ENCODE results near the gene PCSK1N. TPM values are rescaled to one million over a fixed set of nuclear protein-coding genes. Genes with fewer than 3 reads are reported as not detected.

The PCSK1N gene
- total RNA-seq, 1 experiment from 2014 or later = 0.22 TPM

DNA sequence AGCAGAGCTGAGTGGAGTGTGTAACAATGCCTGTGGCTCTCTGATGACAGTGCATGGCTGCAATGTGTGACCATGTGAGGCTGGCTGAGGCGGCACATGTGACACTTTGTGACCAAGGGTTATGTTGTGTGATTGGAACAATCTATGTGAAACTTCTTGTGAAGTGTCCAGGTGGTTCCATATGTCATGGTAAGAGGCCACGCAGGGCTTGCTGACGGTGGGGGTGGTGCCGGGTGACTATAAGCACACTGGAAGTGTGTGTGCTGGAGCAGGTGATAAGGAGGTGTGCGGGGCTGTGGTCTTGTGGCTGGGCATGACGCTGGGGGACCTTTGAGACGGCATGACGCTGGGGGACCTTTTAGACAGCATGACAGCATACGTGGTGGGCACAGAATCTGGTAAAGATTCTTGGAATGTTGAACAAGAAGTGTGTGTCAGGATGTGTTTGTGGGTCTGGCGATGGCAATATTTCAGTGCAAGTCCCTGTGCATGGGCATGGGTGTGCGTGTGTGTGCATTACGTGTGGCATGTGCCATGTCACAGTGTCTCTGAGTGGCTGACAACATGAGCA is 41.0 kb downstream of the PCSK1N start:
- Histone ChIP-seq H3K9ac (ENCODE audit: low read length) (no peak overlapping the region), H2AFZ (ENCODE audit: low read depth, low read length, poor library complexity, severe bottlenecking) (no peak overlapping the region), H3K4me1 (ENCODE audit: control insufficient read depth in 1 of 2, insufficient read depth in 2 of 2, low read length in 2 of 2) (peaks cover 11 to 19% of the 10 kb centered on the region in 2 experiments), H3K9me3 (ENCODE audit: control insufficient read depth in 1 of 2, insufficient read depth in 1 of 2, low read depth in 1 of 2, low read length in 2 of 2) (no peaks in the 10 kb centered on the region), H3K4me3 (replicated peaks in 1 of 2; ENCODE audit: low read depth in 1 of 2, low read length in 2 of 2) (no peak overlapping the region), H3K36me3 (ENCODE audit: control insufficient read depth in 1 of 2, insufficient read depth in 2 of 2, low read length in 2 of 2) (no peaks in the 10 kb centered on the region), H3K9me2 (ENCODE audit: insufficient read depth) (no peaks in the 10 kb centered on the region), H3K79me2 (ENCODE audit: insufficient read depth, low read length) (no peaks in the 10 kb centered on the region), H4K20me1 (ENCODE audit: insufficient read depth) (no peaks in the 10 kb centered on the region), H3K4me2 (ENCODE audit: low read length) (peak overlapping the region; percentile 60), H3K27ac (ENCODE audit: low read depth, low read length) (no peak overlapping the region), H3K27me3 (ENCODE audit: insufficient read depth, low read length) (no peaks in the 10 kb centered on the region)
- ChIA-PET CTCF (no interaction called here), POLR2A (no interaction called here), RAD21 (ENCODE audit: low non-redundant PET in 1 of 2, low total read pairs in 2 of 2, uncharacterized antibody in 2 of 2, unreplicated experiment in 2 of 2) (no interaction called here)
- ATAC-seq (no peak), DNase-seq (ENCODE audit: low read depth, low spot score) (no peak)
- TF ChIP-seq TCF7L2 (IDR thresholded peaks at IDR 0.05; ENCODE audit: borderline replicate concordance, extremely low read depth, insufficient read depth, insufficient read length) (no peak), SIN3A (IDR thresholded peaks at IDR 0.05; ENCODE audit: low read depth) (no peak), ELF1 (IDR thresholded peaks at IDR 0.05; ENCODE audit: borderline replicate concordance, low read depth) (no peak), YY1 (IDR thresholded peaks at IDR 0.05; ENCODE audit: extremely low read depth, insufficient replicate concordance, low read depth, low read length) (no peak), CBX3 (IDR thresholded peaks at IDR 0.05; ENCODE audit: low read depth) (no peak), EZH2 (IDR thresholded peaks at IDR 0.05) (no peak), ZFX (IDR thresholded peaks at IDR 0.05) (no peak), FOSL1 (IDR thresholded peaks at IDR 0.05; ENCODE audit: low read depth) (no peak), POLR2AphosphoS5 (IDR thresholded peaks at IDR 0.05; ENCODE audit: low read depth, low read length) (no peak), POLR2A (IDR thresholded peaks at IDR 0.05; ENCODE audit: borderline replicate concordance, extremely low read depth, insufficient read depth, insufficient read length) (no peak), SP1 (IDR thresholded peaks at IDR 0.05; ENCODE audit: low read depth) (no peak), CEBPB (IDR thresholded peaks at IDR 0.05; ENCODE audit: low read depth) (no peak), RAD21 (IDR thresholded peaks at IDR 0.05; ENCODE audit: low read depth) (no peak), SRF (IDR thresholded peaks at IDR 0.05; ENCODE audit: low read depth) (no peak), ZNF274 (IDR thresholded peaks at IDR 0.05; ENCODE audit: low read depth, low read length) (no peak), JUND (IDR thresholded peaks at IDR 0.05) (no peak), EZH2phosphoT487 (IDR thresholded peaks at IDR 0.05; ENCODE audit: borderline replicate concordance) (no peak)
- TF ChIP-seq, protein P1, sequence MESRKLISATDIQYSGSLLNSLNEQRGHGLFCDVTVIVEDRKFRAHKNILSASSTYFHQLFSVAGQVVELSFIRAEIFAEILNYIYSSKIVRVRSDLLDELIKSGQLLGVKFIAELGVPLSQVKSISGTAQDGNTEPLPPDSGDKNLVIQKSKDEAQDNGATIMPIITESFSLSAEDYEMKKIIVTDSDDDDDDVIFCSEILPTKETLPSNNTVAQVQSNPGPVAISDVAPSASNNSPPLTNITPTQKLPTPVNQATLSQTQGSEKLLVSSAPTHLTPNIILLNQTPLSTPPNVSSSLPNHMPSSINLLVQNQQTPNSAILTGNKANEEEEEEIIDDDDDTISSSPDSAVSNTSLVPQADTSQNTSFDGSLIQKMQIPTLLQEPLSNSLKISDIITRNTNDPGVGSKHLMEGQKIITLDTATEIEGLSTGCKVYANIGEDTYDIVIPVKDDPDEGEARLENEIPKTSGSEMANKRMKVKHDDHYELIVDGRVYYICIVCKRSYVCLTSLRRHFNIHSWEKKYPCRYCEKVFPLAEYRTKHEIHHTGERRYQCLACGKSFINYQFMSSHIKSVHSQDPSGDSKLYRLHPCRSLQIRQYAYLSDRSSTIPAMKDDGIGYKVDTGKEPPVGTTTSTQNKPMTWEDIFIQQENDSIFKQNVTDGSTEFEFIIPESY (IDR thresholded peaks at IDR 0.05; ENCODE audit: extremely low read depth, insufficient replicate concordance, low read length) = no peak
- TF ChIP-seq, protein P2, sequence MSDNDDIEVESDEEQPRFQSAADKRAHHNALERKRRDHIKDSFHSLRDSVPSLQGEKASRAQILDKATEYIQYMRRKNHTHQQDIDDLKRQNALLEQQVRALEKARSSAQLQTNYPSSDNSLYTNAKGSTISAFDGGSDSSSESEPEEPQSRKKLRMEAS (IDR thresholded peaks at IDR 0.05) = no peak
- TF ChIP-seq, protein P3, sequence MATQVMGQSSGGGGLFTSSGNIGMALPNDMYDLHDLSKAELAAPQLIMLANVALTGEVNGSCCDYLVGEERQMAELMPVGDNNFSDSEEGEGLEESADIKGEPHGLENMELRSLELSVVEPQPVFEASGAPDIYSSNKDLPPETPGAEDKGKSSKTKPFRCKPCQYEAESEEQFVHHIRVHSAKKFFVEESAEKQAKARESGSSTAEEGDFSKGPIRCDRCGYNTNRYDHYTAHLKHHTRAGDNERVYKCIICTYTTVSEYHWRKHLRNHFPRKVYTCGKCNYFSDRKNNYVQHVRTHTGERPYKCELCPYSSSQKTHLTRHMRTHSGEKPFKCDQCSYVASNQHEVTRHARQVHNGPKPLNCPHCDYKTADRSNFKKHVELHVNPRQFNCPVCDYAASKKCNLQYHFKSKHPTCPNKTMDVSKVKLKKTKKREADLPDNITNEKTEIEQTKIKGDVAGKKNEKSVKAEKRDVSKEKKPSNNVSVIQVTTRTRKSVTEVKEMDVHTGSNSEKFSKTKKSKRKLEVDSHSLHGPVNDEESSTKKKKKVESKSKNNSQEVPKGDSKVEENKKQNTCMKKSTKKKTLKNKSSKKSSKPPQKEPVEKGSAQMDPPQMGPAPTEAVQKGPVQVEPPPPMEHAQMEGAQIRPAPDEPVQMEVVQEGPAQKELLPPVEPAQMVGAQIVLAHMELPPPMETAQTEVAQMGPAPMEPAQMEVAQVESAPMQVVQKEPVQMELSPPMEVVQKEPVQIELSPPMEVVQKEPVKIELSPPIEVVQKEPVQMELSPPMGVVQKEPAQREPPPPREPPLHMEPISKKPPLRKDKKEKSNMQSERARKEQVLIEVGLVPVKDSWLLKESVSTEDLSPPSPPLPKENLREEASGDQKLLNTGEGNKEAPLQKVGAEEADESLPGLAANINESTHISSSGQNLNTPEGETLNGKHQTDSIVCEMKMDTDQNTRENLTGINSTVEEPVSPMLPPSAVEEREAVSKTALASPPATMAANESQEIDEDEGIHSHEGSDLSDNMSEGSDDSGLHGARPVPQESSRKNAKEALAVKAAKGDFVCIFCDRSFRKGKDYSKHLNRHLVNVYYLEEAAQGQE (IDR thresholded peaks at IDR 0.05; ENCODE audit: low read depth) = no peak
- intact Hi-C loops (cut with micrococcal nuclease) = no loop called here
- no TSS peak for BruUV-seq (replicated peaks)

Measured in HCT116 (cell line).